Lower leg skin (tissue), 3 donors: ENCODE measurements around the gene SLC30A10.

Source experiments
- CTCF ChIP-seq, 3 donors: fragments of 450-650 bp; IDR thresholded peaks; one replicate each; pipeline ENCODE4 v1.5.1; 2016; ENCODE audit warnings: antibody characterized with exemption in 3 of 3, mild to moderate bottlenecking in 3 of 3, moderate library complexity in 2 of 3
- POLR2A ChIP-seq, 2 donors: fragments of 450-650 bp; IDR thresholded peaks; one replicate each; pipeline ENCODE4 v1.6.1; 2016 to 2017; ENCODE audit warnings: antibody characterized with exemption in 2 of 2, mild to moderate bottlenecking in 1 of 2, moderate library complexity in 1 of 2

DNA sequence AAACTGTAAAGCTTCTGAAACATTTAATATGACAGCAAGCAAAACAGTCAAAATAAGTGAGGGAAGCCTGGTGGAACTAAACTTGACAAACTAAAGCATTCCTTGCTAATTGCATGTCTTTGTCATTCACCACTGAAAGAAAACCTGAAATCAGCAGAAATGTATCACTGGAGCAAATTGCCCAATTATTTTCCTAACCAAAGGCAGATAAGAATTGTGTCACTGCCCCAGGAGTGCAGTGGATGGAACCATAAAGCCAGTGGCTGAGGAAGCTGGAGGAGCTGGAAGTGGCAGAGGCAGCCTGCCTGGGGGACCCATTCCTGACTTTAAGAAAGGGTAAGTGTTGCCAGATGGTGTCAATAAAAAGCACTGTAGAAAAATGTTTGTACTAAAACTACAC is 2.7 kb upstream of the SLC30A10 start:
- no peak for TF ChIP-seq CTCF (IDR thresholded peaks at IDR 0.05)
- no peak for TF ChIP-seq POLR2A (IDR thresholded peaks at IDR 0.05)
